ENCODE measurements around the gene DOK6. TPM values are rescaled to one million over a fixed set of nuclear protein-coding genes. Genes with fewer than 3 reads are reported as not detected.
A peak's percentile ranks its signal among the peaks of the same experiment; 100 is the strongest.
"Not testable (repeated sequence)": the region's sequence is repeated elsewhere in the genome, so short reads cannot be mapped to it uniquely, and the experiment has no call there.

The DOK6 gene
- total RNA-seq (2014; rRNA removed): not detected in 2 replicates
- polyA plus RNA-seq (2012): not detected

- peak; percentile 5 for DNase-seq (ENCODE audit: low read depth)
These were observed at the start of gene DOK6 for GRCh38 chr18:69400253-69400975. TSS of gene DOK6 (plus strand) at chr18:69400888.

DNA sequence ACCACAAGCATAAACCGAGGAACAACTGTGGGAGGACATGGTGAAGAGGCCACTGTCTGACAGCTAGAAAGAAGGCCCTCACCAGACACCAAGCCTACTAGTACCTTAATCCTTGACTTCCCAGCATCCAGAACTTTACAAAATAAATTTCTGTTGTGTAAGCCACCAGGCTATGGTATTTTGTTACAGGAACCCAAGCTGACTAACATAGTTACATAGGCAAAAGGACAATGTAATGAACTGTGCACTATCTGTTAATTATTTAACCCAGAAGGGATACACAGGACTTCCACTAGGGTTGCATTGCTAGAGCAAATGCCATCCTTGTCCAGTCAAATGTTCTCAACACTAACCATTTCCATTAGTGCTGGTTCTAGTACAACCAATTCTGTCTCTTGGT lies 47.7 kb upstream of the DOK6 start:
- DNase-seq (ENCODE audit: low read depth): no peak

DNA sequence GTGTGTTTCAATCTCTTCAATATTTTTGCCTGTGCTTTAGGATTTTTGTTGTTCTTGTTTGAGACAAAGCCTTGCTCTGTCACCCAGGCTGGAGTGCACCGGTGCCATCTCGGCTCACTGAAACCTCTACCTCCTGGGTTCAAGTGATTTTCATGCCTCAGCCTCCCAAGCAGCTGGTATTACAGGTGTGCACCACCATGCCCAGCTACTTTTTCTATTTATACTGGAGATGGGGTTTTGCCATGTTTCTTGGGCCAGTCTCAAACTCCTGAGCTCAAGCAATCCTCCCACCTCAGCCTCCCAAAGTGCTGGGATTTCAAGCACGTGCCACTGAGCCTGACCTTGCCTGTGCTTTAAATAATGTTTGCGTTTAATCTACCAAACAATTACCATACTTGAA lies 43.1 kb upstream of the DOK6 start:
- no peak for DNase-seq (ENCODE audit: low read depth)

GRCh38 chr18:69358212-69358895 lies 42.3 kb upstream of the DOK6 start:
- no peak for DNase-seq (ENCODE audit: low read depth)

- not testable (repeated sequence) for DNase-seq (ENCODE audit: low read depth)
These were observed 40.9 kb upstream of the DOK6 start for GRCh38 chr18:69359768-69360167.

DNA sequence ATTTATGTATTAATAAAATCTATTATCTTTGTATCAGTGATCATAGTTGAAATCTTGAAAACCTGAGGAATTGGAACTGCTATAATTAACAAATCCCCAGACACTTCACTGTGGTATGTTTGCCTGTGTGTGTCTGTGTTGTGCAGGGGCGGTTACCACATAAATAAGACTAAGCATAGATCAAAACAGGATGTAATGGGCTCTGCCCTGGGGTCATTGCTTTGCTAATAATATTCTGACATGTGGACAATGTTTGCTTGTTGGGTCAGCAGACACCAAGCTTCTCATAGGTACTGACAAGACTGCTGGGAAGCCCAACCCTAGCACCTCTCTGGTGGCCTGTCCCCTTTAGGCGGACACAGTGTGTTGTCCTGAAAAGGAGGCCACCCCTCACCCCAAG lies 35.8 kb upstream of the DOK6 start:
- DNase-seq (ENCODE audit: low read depth): no peak

- DNase-seq (ENCODE audit: low read depth): no peak
These were observed 35.0 kb upstream of the DOK6 start for GRCh38 chr18:69365658-69366057.

- no peak for DNase-seq (ENCODE audit: low read depth)
These were observed 33.6 kb upstream of the DOK6 start for GRCh38 chr18:69367104-69367503.

- DNase-seq (ENCODE audit: low read depth): no peak
These were observed 29.0 kb upstream of the DOK6 start for GRCh38 chr18:69371729-69372128.

DNA sequence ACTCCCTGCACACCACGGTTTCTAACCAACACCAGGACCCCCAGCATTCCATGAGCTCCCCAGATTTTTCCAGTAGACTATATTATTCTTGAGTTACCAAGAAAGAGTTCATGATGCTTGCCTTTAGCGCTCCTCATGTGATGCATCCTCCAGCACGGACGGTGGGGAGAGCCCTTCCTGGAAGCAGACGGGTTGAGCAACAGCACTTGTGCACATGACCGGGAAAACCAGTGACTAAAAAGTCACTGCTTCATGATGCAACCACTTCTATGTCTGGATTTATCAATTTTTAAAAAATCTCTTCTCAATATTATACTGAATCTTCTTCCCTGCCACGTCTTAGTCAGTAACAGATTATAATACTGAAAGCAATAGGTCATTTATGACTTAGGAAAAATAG lies 20.4 kb upstream of the DOK6 start:
- DNase-seq (ENCODE audit: low read depth): no peak

GRCh38 chr18:69383186-69383585 lies 17.5 kb upstream of the DOK6 start:
- DNase-seq (ENCODE audit: low read depth): no peak

DNA sequence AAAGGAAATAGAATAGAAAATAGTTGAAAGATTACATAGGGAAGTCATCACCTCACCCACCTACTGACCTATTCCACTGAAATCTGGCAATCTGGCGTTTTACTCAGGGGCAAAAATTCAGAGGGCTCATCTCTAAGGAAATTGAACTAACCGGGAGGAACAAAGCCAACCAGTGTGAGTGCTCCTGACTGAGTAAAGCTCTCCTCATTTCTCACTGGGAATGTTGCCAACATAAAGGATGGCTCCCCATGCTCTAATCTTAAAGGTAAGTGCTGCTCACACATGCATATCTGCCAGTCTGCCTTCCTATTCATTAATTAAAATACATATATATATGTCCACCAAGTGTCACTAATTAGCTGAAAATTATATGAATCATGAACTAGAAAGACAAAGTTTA lies 13.5 kb upstream of the DOK6 start:
- DNase-seq (ENCODE audit: low read depth): no peak

- DNase-seq (ENCODE audit: low read depth): no peak
These were observed 12.5 kb upstream of the DOK6 start for GRCh38 chr18:69388222-69388621.

DNA sequence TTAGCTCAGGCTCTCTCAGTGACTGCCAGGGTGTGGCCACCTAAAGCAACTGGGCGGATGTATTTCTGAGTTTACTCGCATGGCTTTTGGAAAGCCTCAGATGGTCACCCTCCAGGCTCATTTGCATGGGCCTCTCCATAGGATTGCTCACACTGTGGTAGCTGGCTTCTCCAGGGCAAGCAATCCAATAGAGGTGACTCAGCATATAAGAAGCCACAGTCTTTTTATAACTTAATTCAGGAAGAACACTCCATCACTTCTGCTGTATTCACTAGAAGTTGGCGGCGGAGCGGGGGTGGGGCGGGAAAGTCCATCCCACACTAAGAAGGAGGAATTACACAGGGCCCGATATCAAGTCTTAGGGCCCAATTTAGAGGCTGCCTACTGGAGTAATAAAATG lies 3.6 kb upstream of the DOK6 start:
- DNase-seq (ENCODE audit: low read depth): no peak

DNA sequence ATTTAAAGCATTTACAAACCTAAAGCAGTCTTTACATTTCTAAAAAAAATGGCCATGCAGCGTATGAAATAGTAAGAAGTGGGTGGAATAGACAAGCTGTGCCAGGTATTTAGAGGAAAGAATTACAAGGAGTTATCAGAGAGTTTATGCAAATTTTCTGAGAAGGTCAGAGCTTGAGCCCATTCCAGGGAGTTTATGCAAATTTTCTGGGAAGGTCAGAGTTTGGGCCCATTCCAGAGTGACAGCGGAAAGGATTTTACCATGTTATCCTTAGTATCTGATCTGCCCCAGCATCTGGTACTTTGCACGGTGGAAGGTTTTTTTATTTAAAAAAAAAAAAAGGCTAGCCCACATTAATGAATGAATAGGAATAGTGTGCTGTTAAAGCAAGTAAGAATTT lies 1.4 kb upstream of the DOK6 start:
- DNase-seq (ENCODE audit: low read depth): no peak

- no peak for DNase-seq (ENCODE audit: low read depth)
These were observed 213 bp downstream of the DOK6 start for GRCh38 chr18:69400976-69401225.

GRCh38 chr18:69401226-69401971 lies 711 bp downstream of the DOK6 start:
- DNase-seq (ENCODE audit: low read depth): no peak

- no peak for DNase-seq (ENCODE audit: low read depth)
These were observed 1.4 kb downstream of the DOK6 start for GRCh38 chr18:69401972-69402532.

- no peak for DNase-seq (ENCODE audit: low read depth)
These were observed 1.9 kb downstream of the DOK6 start for GRCh38 chr18:69402533-69402989.

- no peak for DNase-seq (ENCODE audit: low read depth)
These were observed 7.8 kb downstream of the DOK6 start for GRCh38 chr18:69408522-69408921.

DNA sequence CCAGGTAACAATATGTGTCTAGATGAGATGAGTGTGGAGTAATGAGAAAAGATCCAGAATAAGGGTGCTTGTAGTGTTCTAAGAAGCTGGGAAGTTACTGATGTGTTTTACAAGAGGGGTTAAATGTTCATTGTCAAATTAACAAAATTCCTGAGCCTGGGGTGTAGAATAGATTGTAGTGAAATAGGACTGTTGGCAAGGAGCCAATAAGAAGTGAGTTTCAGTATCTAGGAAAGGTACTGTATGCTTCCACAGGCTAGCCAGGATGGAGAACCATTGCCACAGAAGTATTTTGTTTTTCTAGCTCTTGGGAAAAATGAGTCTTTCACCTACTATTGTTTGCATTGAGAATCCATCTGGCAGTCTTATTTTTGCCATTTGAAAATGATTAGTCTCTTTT lies 10.5 kb downstream of the DOK6 start:
- no peak for DNase-seq (ENCODE audit: low read depth)

- no peak for DNase-seq (ENCODE audit: low read depth)
These were observed 13.5 kb downstream of the DOK6 start for GRCh38 chr18:69414184-69414583.

DNA sequence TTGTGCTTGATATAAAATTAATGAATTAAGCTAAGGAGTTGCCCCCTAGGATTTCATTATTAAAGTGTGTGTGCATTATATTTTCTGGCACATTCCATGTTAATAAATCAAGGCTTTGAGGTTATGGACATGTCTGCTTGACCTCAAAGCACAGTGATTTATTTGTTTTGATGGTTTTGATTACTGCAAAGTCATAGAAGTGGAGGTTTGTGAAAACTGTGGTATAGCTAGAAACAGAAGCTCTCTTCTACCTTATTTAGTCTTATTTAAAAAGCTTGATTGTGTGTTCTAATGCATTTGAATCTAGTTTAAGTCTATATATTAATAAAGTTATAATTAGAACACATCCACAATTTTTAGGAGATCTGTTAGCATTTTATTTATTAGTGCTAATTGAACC lies 32.2 kb downstream of the DOK6 start:
- no peak for DNase-seq (ENCODE audit: low read depth)
